Hindlimb muscle (tissue), 1 donor: ENCODE results near the gene CXCL3. TPM values are rescaled to one million over a fixed set of nuclear protein-coding genes. Genes with fewer than 3 reads are reported as not detected.

Experiments used
- DNase-seq: peaks from one replicate; pipeline ENCODE4 v3.0.0-alpha.2; 2013
- polyA plus RNA-seq: library from polyadenylated mRNA; unstranded; fragments of 120-200 nt; gene quantifications from one replicate; pipeline ENCODE4 v1.2.1, GENCODE V29; 2013; ENCODE audit not compliant: insufficient read length

The CXCL3 gene
- polyA plus RNA-seq, 1 donor = not detected

GRCh38 chr4:74055096-74055495, 16.6 kb upstream of the CXCL3 start:
- no peak for DNase-seq

GRCh38 chr4:74054483-74055047, 16.1 kb upstream of the CXCL3 start:
- no peak for DNase-seq

DNA sequence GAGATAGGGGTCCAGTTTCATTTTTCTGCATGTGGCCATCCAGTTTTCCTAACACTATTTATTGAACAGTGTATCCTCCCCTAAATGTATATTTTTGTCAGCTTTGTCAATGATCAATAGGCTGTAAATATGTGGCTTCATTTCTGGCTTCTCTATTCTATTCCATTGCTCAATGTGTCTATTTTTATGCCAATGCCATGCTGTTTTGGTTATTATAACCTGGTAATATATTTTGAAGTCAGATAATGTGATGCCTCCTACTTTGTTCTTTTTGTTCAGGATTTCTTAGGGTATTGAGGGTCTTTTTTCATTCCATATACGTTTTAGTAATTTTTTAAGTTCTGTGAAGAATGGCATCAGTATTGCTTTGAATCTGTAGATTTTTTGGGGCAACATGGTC, 8.7 kb upstream of the CXCL3 start:
- no peak for DNase-seq

- no peak for DNase-seq
These were observed 7.3 kb upstream of the CXCL3 start for GRCh38 chr4:74045772-74046171.

DNA sequence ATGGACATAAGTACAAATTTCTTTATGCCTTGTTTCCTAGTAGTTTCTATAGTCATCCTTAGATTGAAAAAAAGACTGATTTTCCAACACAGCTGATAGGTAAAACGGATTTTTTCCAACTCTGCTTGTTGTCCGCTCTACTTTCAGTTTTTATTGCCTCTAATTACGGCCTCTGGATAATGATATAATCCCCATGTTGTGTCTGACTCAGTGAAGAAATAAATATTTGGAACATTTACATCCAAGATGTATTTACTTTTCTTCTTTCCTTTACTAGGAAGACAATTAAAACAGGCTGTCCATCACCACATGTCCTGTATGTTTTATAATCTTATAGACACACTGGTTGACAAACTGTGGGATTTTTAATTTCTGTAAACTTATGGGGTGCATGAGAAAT, 6.8 kb upstream of the CXCL3 start:
- no peak for DNase-seq

GRCh38 chr4:74044677-74045076, 6.2 kb upstream of the CXCL3 start:
- DNase-seq = no peak

DNA sequence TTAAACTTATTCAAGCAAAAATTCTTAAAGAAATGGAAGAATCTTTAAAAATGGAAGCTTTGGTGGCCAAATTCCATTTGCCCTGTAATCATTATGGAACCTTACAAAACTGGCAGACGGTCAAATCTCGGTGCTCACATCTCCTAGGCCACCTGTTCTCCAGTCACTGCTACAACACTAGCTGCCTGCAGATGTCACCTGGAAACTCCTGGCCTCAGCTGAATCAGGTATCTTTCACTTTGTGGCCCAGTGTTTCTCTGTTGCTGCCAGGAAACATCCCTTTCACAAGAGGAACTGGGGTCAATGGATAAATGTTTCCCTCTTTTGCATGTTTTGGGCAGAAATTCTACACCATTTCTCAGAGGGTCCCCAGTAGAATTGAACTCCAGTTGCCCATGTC, 4.2 kb upstream of the CXCL3 start:
- DNase-seq = no peak

GRCh38 chr4:74041418-74041817, 2.9 kb upstream of the CXCL3 start:
- DNase-seq = no peak

- DNase-seq = no peak
These were observed 850 bp upstream of the CXCL3 start for GRCh38 chr4:74039315-74039763.

- no peak for DNase-seq
These were observed 434 bp downstream of the CXCL3 start for GRCh38 chr4:74038086-74038424.

GRCh38 chr4:74037076-74037955, 1.2 kb downstream of the CXCL3 start:
- no peak for DNase-seq

DNA sequence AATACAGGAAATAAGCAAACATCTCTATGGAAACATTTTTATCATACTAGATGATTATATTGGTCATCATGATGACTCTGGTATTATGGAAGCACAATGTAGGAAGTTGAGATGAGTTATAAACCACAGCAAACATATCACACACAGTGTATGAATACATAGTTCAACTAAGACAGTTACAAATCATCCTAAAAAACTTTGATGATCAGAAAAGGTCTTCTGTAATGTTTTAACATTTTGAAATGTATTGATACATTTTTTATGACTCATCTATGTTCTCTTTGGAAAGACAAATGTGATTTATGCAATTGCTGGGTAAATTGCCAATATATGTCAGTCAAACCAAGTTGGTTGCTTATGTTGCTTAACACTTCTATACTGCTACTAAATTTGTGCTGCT, 4.8 kb downstream of the CXCL3 start:
- DNase-seq = no peak

GRCh38 chr4:74032064-74032463, 6.4 kb downstream of the CXCL3 start:
- DNase-seq = no peak

GRCh38 chr4:74031576-74031975, 6.9 kb downstream of the CXCL3 start:
- no peak for DNase-seq

DNA sequence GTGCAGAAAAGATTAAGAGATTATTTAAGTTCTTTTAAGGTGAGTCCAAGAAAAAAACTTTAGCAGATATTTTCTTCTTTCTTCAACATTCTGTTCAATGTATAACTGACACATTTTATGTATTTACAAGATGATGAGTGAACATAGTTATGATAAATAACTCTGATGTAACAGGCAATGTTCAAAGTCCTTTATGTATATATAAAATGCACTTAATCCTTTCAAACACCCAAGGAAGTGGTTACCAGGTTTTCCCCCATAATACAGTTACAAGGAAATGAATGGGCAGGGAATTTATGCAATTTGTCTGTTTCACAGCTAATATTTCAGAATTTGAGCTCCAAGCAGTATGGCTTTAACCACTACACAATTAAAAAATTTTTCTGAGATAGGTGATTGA, 8.2 kb downstream of the CXCL3 start:
- DNase-seq = no peak

DNA sequence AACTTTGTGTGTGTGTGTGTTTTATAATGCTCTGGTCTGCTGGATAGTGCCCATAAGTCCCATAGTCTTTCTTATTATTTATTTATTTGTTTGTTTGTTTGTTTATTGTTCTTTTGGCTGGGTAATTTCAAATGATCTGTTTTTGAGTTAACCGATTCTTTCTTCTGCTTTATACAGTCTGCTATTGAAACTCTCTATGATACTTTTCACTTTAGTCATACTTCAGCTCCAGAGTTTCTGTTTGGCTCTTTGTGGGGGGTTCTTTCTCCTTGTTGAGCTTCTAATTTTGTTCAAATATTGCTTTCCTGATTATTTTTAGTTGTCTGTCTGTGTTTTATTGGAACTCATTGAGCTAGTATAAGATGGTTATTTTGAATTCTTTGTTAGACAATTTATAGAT, 10.0 kb downstream of the CXCL3 start:
- DNase-seq = no peak

GRCh38 chr4:74023709-74024108, 14.8 kb downstream of the CXCL3 start:
- no peak for DNase-seq

DNA sequence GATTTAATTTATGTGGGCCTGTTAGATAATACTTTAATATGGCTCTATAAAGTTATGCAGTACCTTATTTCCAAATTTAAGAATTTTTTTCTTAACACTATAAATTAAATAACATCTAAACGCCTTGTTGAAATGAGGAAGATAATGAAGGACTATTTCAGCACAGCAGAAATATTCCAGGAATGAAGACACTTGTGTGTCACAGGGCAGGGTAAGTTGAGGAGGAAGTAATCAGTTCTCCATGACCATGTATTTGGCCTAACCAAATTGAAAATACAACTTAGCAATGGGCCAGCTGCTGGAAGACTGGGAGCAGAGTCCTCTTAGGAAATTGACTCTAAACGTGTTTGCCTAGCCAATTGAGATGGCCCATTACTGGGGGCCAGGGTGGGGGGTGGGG, 16.9 kb downstream of the CXCL3 start:
- DNase-seq = no peak

DNA sequence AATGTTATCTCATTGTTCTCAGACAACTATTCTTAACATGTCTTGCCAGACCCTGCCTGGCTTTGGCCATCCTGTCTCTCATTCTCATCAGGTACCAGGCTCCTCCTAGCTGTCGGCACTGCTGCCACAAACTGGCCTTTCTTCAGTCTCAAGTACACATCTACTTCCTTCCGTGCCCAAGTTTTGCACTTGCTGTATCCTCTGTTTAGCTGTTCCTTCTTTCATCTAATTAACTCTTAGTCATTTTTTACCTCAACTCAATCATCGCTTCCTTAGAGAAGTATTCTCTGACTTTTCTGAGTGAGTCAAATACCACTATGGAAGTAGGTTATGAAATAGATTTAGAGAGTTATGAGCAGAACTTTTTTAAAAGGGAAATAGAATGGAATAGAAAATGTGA, 19.7 kb downstream of the CXCL3 start:
- no peak for DNase-seq

- no peak for DNase-seq
These were observed 20.4 kb downstream of the CXCL3 start for GRCh38 chr4:74018116-74018515.

GRCh38 chr4:74016068-74016467, 22.4 kb downstream of the CXCL3 start:
- no peak for DNase-seq

- DNase-seq = no peak
These were observed 23.2 kb downstream of the CXCL3 start for GRCh38 chr4:74015126-74015780.

DNA sequence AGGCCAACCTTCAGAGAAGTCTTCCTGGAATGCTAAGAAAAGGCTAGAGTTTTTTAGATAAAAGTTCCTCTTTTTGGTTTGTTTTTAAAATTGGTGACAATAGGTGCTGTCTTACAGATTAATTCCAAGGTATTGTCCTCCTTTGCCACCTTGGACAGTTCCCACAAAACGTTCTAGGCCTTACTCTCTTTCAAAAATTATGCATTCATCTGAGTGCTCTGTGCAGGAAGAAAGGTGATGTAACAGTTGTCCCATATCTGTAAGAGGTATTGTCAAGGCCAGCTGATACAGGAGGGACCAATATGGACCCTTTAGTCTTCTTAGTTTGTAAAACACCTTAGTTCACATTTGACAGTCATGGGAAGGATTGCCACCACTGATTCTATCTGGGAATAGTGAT, 24.2 kb downstream of the CXCL3 start:
- DNase-seq = no peak

GRCh38 chr4:74013264-74013663, 25.2 kb downstream of the CXCL3 start:
- no peak for DNase-seq
